Panc1 (cell line): ENCODE measurements around the gene IL31RA.

Experiments used
- CTCF ChIP-seq: fragments of 450-650 bp; IDR thresholded peaks from 2 replicates; pipeline ENCODE4 v1.5.1; 2017; ENCODE audit warnings: mild to moderate bottlenecking
- POLR2AphosphoS5 ChIP-seq: IDR thresholded peaks from 2 replicates; pipeline ENCODE4 v1.6.1; 2012; ENCODE audit warnings: mild to moderate bottlenecking, low read depth, low read length, moderate library complexity
- REST ChIP-seq, 2 experiments: IDR thresholded peaks; 2 replicates each; pipeline ENCODE4 v1.6.1; 2011 to 2012; ENCODE audit warnings: low read depth in 2 of 2, control low read depth in 1 of 2, low read length in 1 of 2, mild to moderate bottlenecking in 1 of 2, moderate library complexity in 1 of 2; ENCODE audit not compliant: insufficient read depth in 1 of 2
- SIN3A ChIP-seq: IDR thresholded peaks from 2 replicates; pipeline ENCODE4 v1.6.1; 2012; ENCODE audit warnings: low read depth, mild to moderate bottlenecking, low read length, moderate library complexity, borderline replicate concordance; ENCODE audit not compliant: insufficient read depth

- TF ChIP-seq SIN3A, result no peak
- TF ChIP-seq CTCF, result no peak
- no peak for TF ChIP-seq POLR2AphosphoS5
- no peak for TF ChIP-seq REST (IDR thresholded peaks at IDR 0.05; ENCODE audit: insufficient read depth in 1 of 2, low read depth in 2 of 2, low read length in 1 of 2)
These were observed 34.8 kb upstream of the IL31RA start for GRCh38 chr5:55816342-55816741.
